ENCODE measurements around the gene GARIN1A.

The GARIN1A gene

GRCh38 chr7:128718967-128719642 is 47.0 kb downstream of the GARIN1A start:
- DNase-seq (ENCODE audit: low spot score), result no peak

GRCh38 chr7:128721376-128721775 is 49.3 kb downstream of the GARIN1A start:
- DNase-seq (ENCODE audit: low spot score), result no peak
